Fibroblast of mammary gland (primary cell): Measurements from ENCODE around the gene CD38.

ENCODE experiments used
- DNase-seq: peaks from one replicate; pipeline ENCODE4 v3.0.0-alpha.2; 2010; ENCODE audit warnings: low read depth
- H3K4me3 ChIP-seq: 2 replicates; pipeline ENCODE4 v1.5.1; 2011; ENCODE audit warnings: low read depth, mild to moderate bottlenecking, low read length, moderate library complexity; ENCODE audit not compliant: control insufficient read depth
- TF ChIP-seq, protein P1 (sequence below): conservative IDR thresholded peaks from 2 replicates; pipeline ENCODE4 v1.5.1; 2011; ENCODE audit warnings: low read depth, low read length, inconsistent platforms; ENCODE audit not compliant: control insufficient read depth, insufficient read depth

CD38 gene

DNA sequence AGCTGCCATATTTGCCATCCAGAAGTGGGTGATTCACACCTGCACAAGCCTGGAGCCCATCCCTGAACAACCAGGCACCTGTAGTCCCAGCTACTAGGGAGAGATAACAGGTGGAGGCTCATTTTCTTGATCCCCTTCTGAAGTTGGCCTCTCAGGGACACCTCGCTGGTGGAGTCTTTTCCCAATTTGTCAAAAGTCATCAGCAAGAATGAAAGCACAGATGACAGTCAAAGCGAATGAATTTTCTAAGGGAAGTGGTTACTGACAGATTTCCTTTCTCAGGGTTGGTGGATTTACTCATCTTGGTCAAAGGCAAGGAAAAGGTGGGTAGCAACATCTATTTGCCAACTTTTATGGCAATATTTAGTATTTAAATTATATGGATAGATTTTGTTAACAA is 123.9 kb downstream of the CD38 start:
- DNase-seq, result no peak
- TF ChIP-seq, protein P1, sequence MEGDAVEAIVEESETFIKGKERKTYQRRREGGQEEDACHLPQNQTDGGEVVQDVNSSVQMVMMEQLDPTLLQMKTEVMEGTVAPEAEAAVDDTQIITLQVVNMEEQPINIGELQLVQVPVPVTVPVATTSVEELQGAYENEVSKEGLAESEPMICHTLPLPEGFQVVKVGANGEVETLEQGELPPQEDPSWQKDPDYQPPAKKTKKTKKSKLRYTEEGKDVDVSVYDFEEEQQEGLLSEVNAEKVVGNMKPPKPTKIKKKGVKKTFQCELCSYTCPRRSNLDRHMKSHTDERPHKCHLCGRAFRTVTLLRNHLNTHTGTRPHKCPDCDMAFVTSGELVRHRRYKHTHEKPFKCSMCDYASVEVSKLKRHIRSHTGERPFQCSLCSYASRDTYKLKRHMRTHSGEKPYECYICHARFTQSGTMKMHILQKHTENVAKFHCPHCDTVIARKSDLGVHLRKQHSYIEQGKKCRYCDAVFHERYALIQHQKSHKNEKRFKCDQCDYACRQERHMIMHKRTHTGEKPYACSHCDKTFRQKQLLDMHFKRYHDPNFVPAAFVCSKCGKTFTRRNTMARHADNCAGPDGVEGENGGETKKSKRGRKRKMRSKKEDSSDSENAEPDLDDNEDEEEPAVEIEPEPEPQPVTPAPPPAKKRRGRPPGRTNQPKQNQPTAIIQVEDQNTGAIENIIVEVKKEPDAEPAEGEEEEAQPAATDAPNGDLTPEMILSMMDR, result no peak
- H3K4me3 ChIP-seq, result no peak overlapping the region

DNA sequence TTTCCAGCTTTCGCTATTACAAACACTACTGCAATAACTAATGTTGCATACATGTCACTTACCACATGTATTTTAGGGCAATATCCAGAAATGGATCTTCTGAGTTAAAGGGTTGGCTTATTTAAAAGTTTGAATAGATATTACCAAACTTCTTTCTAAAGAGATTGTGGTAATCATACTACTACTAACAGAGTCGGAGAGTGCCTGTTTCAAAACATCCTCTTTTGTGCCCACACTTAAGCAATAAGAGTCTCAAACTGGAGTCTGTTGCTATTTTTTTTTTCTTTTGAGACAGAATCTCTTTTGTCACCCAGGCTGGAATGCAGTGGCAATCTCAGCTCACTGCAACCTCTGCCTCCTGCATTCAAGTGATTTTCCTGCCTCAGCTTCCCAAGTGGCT is 124.6 kb downstream of the CD38 start:
- DNase-seq, result no peak
- TF ChIP-seq, protein P1, result no peak
- H3K4me3 ChIP-seq, result no peak overlapping the region
